H1 (cell line): ENCODE measurements around the gene PARP14. TPM values are rescaled to one million over a fixed set of nuclear protein-coding genes. Genes with fewer than 3 reads are reported as not detected.

Experiments used
- CTCF ChIA-PET: fragments of 300-600 bp; sonication (Branson Sonifier 250); formaldehyde crosslinking; loops from one replicate; lab custom pipeline; 2021; ENCODE audit not compliant: partially characterized antibody; lab: Charles Lee
- POLR2A ChIA-PET: fragments of 300-600 bp; sonication (Branson Sonifier 250); formaldehyde crosslinking; loops from one replicate; lab custom pipeline; 2021; ENCODE audit warnings: inconsistent platforms; ENCODE audit not compliant: partially characterized antibody; lab: Charles Lee
- DNase-seq, 2 experiments: peaks; one replicate each; pipeline versions ENCODE4 v3.0.0 to v3.0.0-alpha.2; 2010 to 2022; ENCODE audit warnings: low spot score in 2 of 2, low read depth in 1 of 2, mixed read lengths in 1 of 2
- FAIRE-seq: peaks from 2 replicates; lab custom pipeline; 2011; peaks lifted over from hg19 to GRCh38; lab: Jason Lieb, UNC
- H2AFZ ChIP-seq: 2 replicates; pipeline ENCODE4 v1.8.1; 2012; ENCODE audit warnings: low read length, inconsistent platforms
- H2AK5ac ChIP-seq: 2 replicates; pipeline ENCODE4 v1.6.1; 2013; ENCODE audit warnings: low read depth, low read length
- H2BK120ac ChIP-seq: replicated peaks from 2 replicates; pipeline ENCODE3; 2013; ENCODE audit warnings: low read depth, low read length, inconsistent platforms
- H2BK12ac ChIP-seq: 2 replicates; pipeline ENCODE4 v1.6.1; 2013; ENCODE audit warnings: low read depth, low read length
- H2BK15ac ChIP-seq: 2 replicates; pipeline ENCODE4 v1.6.1; 2013; ENCODE audit warnings: low read length
- H2BK20ac ChIP-seq: 2 replicates; pipeline ENCODE4 v1.6.1; 2013; ENCODE audit warnings: low read length
- H2BK5ac ChIP-seq: 2 replicates; pipeline ENCODE4 v1.6.1; 2013; ENCODE audit warnings: low read depth, low read length
- H3K14ac ChIP-seq: 2 replicates; pipeline ENCODE4 v1.6.1; 2013; ENCODE audit warnings: inconsistent platforms; ENCODE audit not compliant: insufficient read length
- H3K18ac ChIP-seq: 2 replicates; pipeline ENCODE4 v1.6.1; 2013; ENCODE audit warnings: low read length; ENCODE audit errors: extremely low read depth
- H3K23ac ChIP-seq: 2 replicates; pipeline ENCODE4 v1.6.1; 2013; ENCODE audit warnings: inconsistent platforms; ENCODE audit not compliant: insufficient read length
- H3K23me2 ChIP-seq: 2 replicates; pipeline ENCODE4 v1.6.1; 2013; ENCODE audit warnings: low read depth, low read length
- H3K27ac ChIP-seq: 2 replicates; pipeline ENCODE4 v1.6.1; 2011; ENCODE audit warnings: low read depth, low read length, inconsistent platforms
- H3K27me3 ChIP-seq, 4 experiments: replicated peaks in 1 of 4; 1 replicate in 1 of 4; 2 replicates in 3 of 4; pipeline versions ENCODE4 v1.6.1 to v1.8.1; 2011 to 2013; ENCODE audit warnings: low read length in 3 of 4, mild to moderate bottlenecking in 3 of 4, inconsistent platforms in 2 of 4, mixed read lengths in 2 of 4, moderate library complexity in 1 of 4; ENCODE audit not compliant: control insufficient read depth in 3 of 4, insufficient read depth in 3 of 4; ENCODE audit errors: extremely low read depth in 1 of 4
- H3K36me3 ChIP-seq, 4 experiments: 2 replicates each; pipeline versions ENCODE4 v1.6.1 to v1.8.1; 2011 to 2013; ENCODE audit warnings: mild to moderate bottlenecking in 4 of 4, low read length in 3 of 4, moderate library complexity in 2 of 4, control low read depth in 1 of 4, inconsistent platforms in 1 of 4; ENCODE audit not compliant: insufficient read depth in 4 of 4, control insufficient read depth in 2 of 4
- H3K4ac ChIP-seq: replicated peaks from 2 replicates; pipeline ENCODE3; 2013; ENCODE audit warnings: low read length, low read depth, mixed read lengths, inconsistent platforms; ENCODE audit not compliant: insufficient read length
- H3K4me1 ChIP-seq, 4 experiments: replicated peaks in 1 of 4; 1 replicate in 1 of 4; 2 replicates in 3 of 4; pipeline versions ENCODE4 v1.6.1 to v1.8.1; 2011 to 2013; ENCODE audit warnings: low read length in 3 of 4, inconsistent platforms in 2 of 4, mixed read lengths in 1 of 4; ENCODE audit not compliant: insufficient read depth in 4 of 4, control insufficient read depth in 3 of 4
- H3K4me2 ChIP-seq, 2 experiments: 2 replicates each; pipeline versions ENCODE4 v1.6.1 to v1.8.1; 2011 to 2013; ENCODE audit warnings: low read depth in 2 of 2, low read length in 2 of 2, control low read depth in 1 of 2, inconsistent platforms in 1 of 2, mild to moderate bottlenecking in 1 of 2; ENCODE audit not compliant: insufficient read depth in 1 of 2
- H3K4me3 ChIP-seq, 4 experiments: fragments of 200-600, 300-600 bp in 1 of 4; sonication (generic), shearing (Covaris generic), sonication (Bioruptor Twin) in 1 of 4; 2 replicates each; pipeline versions ENCODE4 v1.5.1 to v1.8.1; 2011 to 2016; ENCODE audit warnings: low read length in 4 of 4, low read depth in 3 of 4, control low read depth in 2 of 4, inconsistent platforms in 2 of 4, mild to moderate bottlenecking in 2 of 4, mixed read lengths in 1 of 4, moderate library complexity in 1 of 4; ENCODE audit not compliant: insufficient read depth in 2 of 4; ENCODE audit errors: extremely low read depth in 1 of 4
- H3K56ac ChIP-seq: replicated peaks from 2 replicates; pipeline ENCODE3; 2013; ENCODE audit warnings: low read depth, mild to moderate bottlenecking, mixed read lengths, low read length, inconsistent platforms; ENCODE audit not compliant: insufficient read length
- H3K79me1 ChIP-seq: 2 replicates; pipeline ENCODE4 v1.6.1; 2013; ENCODE audit warnings: low read depth, low read length, control low read depth
- H3K79me2 ChIP-seq, 2 experiments: 2 replicates each; pipeline versions ENCODE4 v1.6.1 to v1.8.1; 2012 to 2013; ENCODE audit warnings: low read length in 2 of 2, mild to moderate bottlenecking in 2 of 2, inconsistent platforms in 1 of 2; ENCODE audit not compliant: insufficient read depth in 2 of 2, control insufficient read depth in 1 of 2
- H3K9ac ChIP-seq, 4 experiments: replicated peaks in 1 of 4; 1 replicate in 1 of 4; 2 replicates in 3 of 4; pipeline versions ENCODE4 v1.6.1 to v1.8.1; 2011 to 2013; ENCODE audit warnings: low read depth in 3 of 4, low read length in 3 of 4, control low read depth in 2 of 4, mild to moderate bottlenecking in 2 of 4, moderate library complexity in 2 of 4, inconsistent platforms in 1 of 4; ENCODE audit errors: extremely low read depth in 1 of 4
- H3K9me3 ChIP-seq, 2 experiments: 2 replicates each; pipeline versions ENCODE4 v1.6.1 to v1.8.1; 2012 to 2013; ENCODE audit warnings: mild to moderate bottlenecking in 2 of 2, moderate library complexity in 2 of 2, control low read depth in 1 of 2, inconsistent platforms in 1 of 2, low read depth in 1 of 2, low read length in 1 of 2, mixed read lengths in 1 of 2; ENCODE audit not compliant: insufficient read depth in 2 of 2
- H4K20me1 ChIP-seq, 2 experiments: replicated peaks in 1 of 2; 2 replicates each; pipeline versions ENCODE3 to v1.8.1; 2011 to 2013; ENCODE audit warnings: inconsistent platforms in 2 of 2, low read length in 2 of 2, mild to moderate bottlenecking in 1 of 2; ENCODE audit not compliant: insufficient read depth in 2 of 2, control insufficient read depth in 1 of 2
- H4K5ac ChIP-seq: 2 replicates; pipeline ENCODE4 v1.6.1; 2013; ENCODE audit warnings: low read length, low read depth, mixed read lengths, inconsistent platforms; ENCODE audit not compliant: insufficient read length
- H4K8ac ChIP-seq: 2 replicates; pipeline ENCODE4 v1.8.0; 2013; ENCODE audit warnings: mild to moderate bottlenecking, moderate library complexity, low read length, inconsistent platforms; ENCODE audit not compliant: insufficient read depth; ENCODE audit errors: extremely low read depth
- H4K91ac ChIP-seq: replicated peaks from 2 replicates; pipeline ENCODE3; 2013; ENCODE audit warnings: low read length, mixed read lengths, inconsistent platforms; ENCODE audit not compliant: insufficient read length
- CEBPB ChIP-seq: IDR thresholded peaks from 2 replicates; pipeline ENCODE4 v1.6.1; 2012; ENCODE audit warnings: low read depth, low read length
- CHD1 ChIP-seq: IDR thresholded peaks from 2 replicates; pipeline ENCODE4 v1.6.1; 2012; ENCODE audit warnings: low read depth, low read length, improper control_type of control experiment
- CHD2 ChIP-seq: IDR thresholded peaks from 2 replicates; pipeline ENCODE4 v1.6.1; 2012; ENCODE audit warnings: low read length, improper control_type of control experiment
- HDAC2 ChIP-seq, 2 experiments: fragments of 300-600 bp in 1 of 2; sonication (generic) in 1 of 2; IDR thresholded peaks; 2 replicates each; pipeline ENCODE4 v1.6.1; 2011 to 2012; ENCODE audit warnings: low read depth in 2 of 2, low read length in 2 of 2, mild to moderate bottlenecking in 2 of 2, moderate library complexity in 2 of 2, borderline replicate concordance in 1 of 2, inconsistent platforms in 1 of 2
- RAD21 ChIP-seq, 2 experiments: IDR thresholded peaks in 1 of 2; conservative IDR thresholded peaks in 1 of 2; 2 replicates each; pipeline ENCODE4 v1.6.1; 2011; ENCODE audit warnings: low read depth in 2 of 2, low read length in 2 of 2, improper control_type of control experiment in 1 of 2, inconsistent platforms in 1 of 2, mild to moderate bottlenecking in 1 of 2, moderate library complexity in 1 of 2
- RNF2 ChIP-seq: fragments of 200-900, 300-1000 bp; sonication (generic); IDR thresholded peaks from 2 replicates; pipeline ENCODE4 v1.7.1; 2016; ENCODE audit warnings: borderline replicate concordance, low read depth, mild to moderate bottlenecking, antibody characterized with exemption, low read length; ENCODE audit not compliant: poor library complexity, severe bottlenecking; ENCODE audit errors: missing control alignments
- SP4 ChIP-seq: IDR thresholded peaks from 2 replicates; pipeline ENCODE4 v1.6.1; 2012; ENCODE audit warnings: low read length, inconsistent platforms
- YY1 ChIP-seq: IDR thresholded peaks from 2 replicates; pipeline ENCODE4 v1.6.1; 2011; ENCODE audit warnings: low read depth, mild to moderate bottlenecking, low read length
- ZNF274 ChIP-seq: IDR thresholded peaks from 2 replicates; pipeline ENCODE4 v1.7.0; 2012; ENCODE audit warnings: low read length, borderline replicate concordance; ENCODE audit errors: extremely low read depth
- WGBS, 2 experiments: shearing (Covaris generic) in 1 of 2; methylation state at CpG; one replicate each; pipeline versions ENCODE4 v1.1.6 to v1.1.7; 2013 to 2015; ENCODE audit warnings: low lambda C conversion rate in 2 of 2, mixed read lengths in 2 of 2, inconsistent platforms in 1 of 2, low coverage in 1 of 2, missing lambda C conversion rate in 1 of 2; ENCODE audit not compliant: insufficient replicate concordance in 2 of 2, insufficient coverage in 1 of 2, insufficient read length in 1 of 2; ENCODE audit errors: extremely low coverage in 1 of 2, missing lambda C conversion rate in 1 of 2; 5-methylcytosine and 5-hydroxymethylcytosine counted together
- polyA plus RNA-seq, 7 experiments: library from polyadenylated mRNA; depleted of rRNA in 3 of 7; stranded (reverse) in 5 of 7; unstranded in 2 of 7; fragments of >200 nt in 5 of 7; fragments of 200-250 nt in 2 of 7; gene quantifications; 1 replicate in 5 of 7; 2 replicates in 1 of 7; 4 replicates in 1 of 7; pipeline versions ENCODE4 v1.2.1 to v1.2.3, GENCODE V29; 2011 to 2013; ENCODE audit warnings: missing spikeins in 2 of 7, mixed read lengths in 2 of 7
- total RNA-seq: library from RNA; stranded (reverse); fragmentation: NEBNext Ultra II Directional; extraction: Animal tissue kit (Norgen Biotek cat#: 25700); gene quantifications from 2 replicates; pipeline ENCODE4 v1.2.1, GENCODE V29; 2021
- TF ChIP-seq, protein P1 (sequence below), 3 experiments: IDR thresholded peaks; 1 replicate in 2 of 3; 2 replicates in 1 of 3; pipeline versions ENCODE4 v1.5.1 to v1.6.1; 2011; ENCODE audit warnings: low read length in 3 of 3, mild to moderate bottlenecking in 3 of 3, inconsistent platforms in 2 of 3, low read depth in 1 of 3, moderate library complexity in 1 of 3; ENCODE audit not compliant: insufficient read depth in 1 of 3; ENCODE audit errors: control extremely low read depth in 1 of 3

The PARP14 gene
- total and polyA plus RNA-seq, 2 of the 8 experiments (the other 6 are each of a cell fraction or from before 2014, with no cell fraction given) = 12.6 to 17.6 TPM

GRCh38 chr3:122754929-122755328 lies 74.3 kb downstream of the PARP14 start:
- H4K5ac ChIP-seq = no peak overlapping the region
- DNase-seq = no peak
- peak; percentile 98 for FAIRE-seq
- H4K20me1 ChIP-seq = no peaks in the 10 kb centered on the region
- no peaks in the 10 kb centered on the region for H3K27me3 ChIP-seq
- no peak overlapping the region for H3K18ac ChIP-seq
- peaks cover 0 to 2% (median 0%) of the 10 kb centered on the region in 4 experiments; a peak in 2 of 7 replicates for H3K4me1 ChIP-seq
- ChIA-PET CTCF (interaction anchor here (0.7 to 1.7 kb wide), 34 partner anchors 11 to 556 kb away, joined by 3 to 12 read pairs (median 4); partner anchors contain the start of gene HSPBAP1), POLR2A (interaction anchor here (0.6 to 1.0 kb wide), 2 partner anchors 39 to 117 kb away, joined by 3 read pairs; partner anchors contain the start of gene HSPBAP1)
- no peak overlapping the region for H2AK5ac ChIP-seq
- H2AFZ ChIP-seq = no peak overlapping the region
- no peak overlapping the region for H3K9ac ChIP-seq
- no peaks in the 10 kb centered on the region for H3K79me2 ChIP-seq
- no peak overlapping the region for H3K27ac ChIP-seq
- H3K4me2 ChIP-seq = no peak overlapping the region
- no peak overlapping the region for H4K8ac ChIP-seq
- no peak overlapping the region for H3K56ac ChIP-seq
- no peaks in the 10 kb centered on the region for H3K9me3 ChIP-seq
- no peaks in the 10 kb centered on the region for H3K23me2 ChIP-seq
- H3K4me3 ChIP-seq = no peak overlapping the region
- 68% methylated on average over 5 of the region's 5 CpGs; no CpG with 5 or more reads in 1 of the 2 experiments for WGBS, 2 experiments
- no peak overlapping the region for H3K14ac ChIP-seq
- no peak overlapping the region for H4K91ac ChIP-seq
- no peak overlapping the region for H2BK15ac ChIP-seq
- no peaks in the 10 kb centered on the region for H3K79me1 ChIP-seq
- H2BK5ac ChIP-seq = no peak overlapping the region
- no peak overlapping the region for H2BK12ac ChIP-seq
- H3K36me3 ChIP-seq = peaks cover 0 to 7% (median 3%) of the 10 kb centered on the region in 4 experiments; a peak in 4 of 8 replicates
- H3K23ac ChIP-seq = no peak overlapping the region
- H3K4ac ChIP-seq = no peak overlapping the region
- no peak overlapping the region for H2BK20ac ChIP-seq
- no peak overlapping the region for H2BK120ac ChIP-seq
- TF ChIP-seq CHD2 = no peak
- no peak for TF ChIP-seq SP4
- no peak for TF ChIP-seq ZNF274
- TF ChIP-seq CEBPB = no peak
- no peak for TF ChIP-seq CHD1
- TF ChIP-seq RNF2 = no peak
- TF ChIP-seq RAD21 (IDR thresholded peaks at IDR 0.05 in 1 of 2, conservative IDR thresholded peaks at IDR 0.05 in 1 of 2; ENCODE audit: low read depth in 2 of 2, low read length in 2 of 2) = peak; percentile 90 to 91
- TF ChIP-seq HDAC2 (IDR thresholded peaks at IDR 0.05; ENCODE audit: borderline replicate concordance in 1 of 2, low read depth in 2 of 2, low read length in 2 of 2) = no peak
- TF ChIP-seq, protein P1, sequence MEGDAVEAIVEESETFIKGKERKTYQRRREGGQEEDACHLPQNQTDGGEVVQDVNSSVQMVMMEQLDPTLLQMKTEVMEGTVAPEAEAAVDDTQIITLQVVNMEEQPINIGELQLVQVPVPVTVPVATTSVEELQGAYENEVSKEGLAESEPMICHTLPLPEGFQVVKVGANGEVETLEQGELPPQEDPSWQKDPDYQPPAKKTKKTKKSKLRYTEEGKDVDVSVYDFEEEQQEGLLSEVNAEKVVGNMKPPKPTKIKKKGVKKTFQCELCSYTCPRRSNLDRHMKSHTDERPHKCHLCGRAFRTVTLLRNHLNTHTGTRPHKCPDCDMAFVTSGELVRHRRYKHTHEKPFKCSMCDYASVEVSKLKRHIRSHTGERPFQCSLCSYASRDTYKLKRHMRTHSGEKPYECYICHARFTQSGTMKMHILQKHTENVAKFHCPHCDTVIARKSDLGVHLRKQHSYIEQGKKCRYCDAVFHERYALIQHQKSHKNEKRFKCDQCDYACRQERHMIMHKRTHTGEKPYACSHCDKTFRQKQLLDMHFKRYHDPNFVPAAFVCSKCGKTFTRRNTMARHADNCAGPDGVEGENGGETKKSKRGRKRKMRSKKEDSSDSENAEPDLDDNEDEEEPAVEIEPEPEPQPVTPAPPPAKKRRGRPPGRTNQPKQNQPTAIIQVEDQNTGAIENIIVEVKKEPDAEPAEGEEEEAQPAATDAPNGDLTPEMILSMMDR (IDR thresholded peaks at IDR 0.05; ENCODE audit: control extremely low read depth in 1 of 3, insufficient read depth in 1 of 3, low read depth in 1 of 3, low read length in 3 of 3) = peak; percentile 7 to 94 (median 76)
- peak; percentile 58; the same call in 1 of the 2 replicates for TF ChIP-seq YY1
